Ramos (cell line): Measurements from ENCODE around the gene WFDC10A.
"Not testable (repeated sequence)": the region's sequence is repeated elsewhere in the genome, so short reads cannot be mapped to it uniquely, and the experiment has no call there.

ENCODE experiments used
- in situ Hi-C: fragments of 300-500 bp; cut with MboI; formaldehyde crosslinking; loops from one replicate; pipeline ENCODE4 v1.14.3; 2022; ENCODE audit warnings: low sequenced_read_pairs; ENCODE audit not compliant: unreplicated experiment

WFDC10A gene

DNA sequence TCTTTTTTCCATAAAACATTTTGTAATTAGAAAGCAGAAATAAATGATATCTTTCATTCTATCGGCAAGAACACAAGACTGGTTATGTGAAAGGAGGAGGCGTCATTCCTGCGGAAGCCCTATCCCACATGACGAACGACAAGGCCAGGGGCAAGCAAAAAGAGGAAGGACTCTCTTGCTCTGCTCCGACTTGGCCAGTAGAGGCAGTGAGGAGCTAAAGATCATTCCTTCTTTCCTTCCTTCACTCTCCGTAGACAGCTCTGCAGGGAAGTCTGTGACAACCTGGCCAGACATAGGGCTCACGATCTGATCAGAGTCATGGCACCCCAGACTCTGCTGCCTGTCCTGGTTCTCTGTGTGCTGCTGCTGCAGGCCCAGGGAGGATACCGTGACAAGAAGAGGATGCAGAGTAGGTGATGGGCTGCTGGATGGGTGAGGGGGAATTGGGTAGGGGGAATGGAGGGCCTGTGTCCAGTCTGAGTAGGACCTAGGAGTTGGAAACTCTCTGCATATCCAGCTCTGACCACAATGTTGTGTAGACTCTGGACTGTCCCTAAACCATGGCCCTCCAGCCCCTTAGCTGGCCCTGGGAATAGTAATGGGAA is at the start of gene WFDC10A:
Gene WFDC10A, plus strand, starts transcription at position 244 of the 605 bp plus-strand sequence. Its CDS starts 75 bp downstream, at position 319.
- in situ Hi-C loops: no loop called here

DNA sequence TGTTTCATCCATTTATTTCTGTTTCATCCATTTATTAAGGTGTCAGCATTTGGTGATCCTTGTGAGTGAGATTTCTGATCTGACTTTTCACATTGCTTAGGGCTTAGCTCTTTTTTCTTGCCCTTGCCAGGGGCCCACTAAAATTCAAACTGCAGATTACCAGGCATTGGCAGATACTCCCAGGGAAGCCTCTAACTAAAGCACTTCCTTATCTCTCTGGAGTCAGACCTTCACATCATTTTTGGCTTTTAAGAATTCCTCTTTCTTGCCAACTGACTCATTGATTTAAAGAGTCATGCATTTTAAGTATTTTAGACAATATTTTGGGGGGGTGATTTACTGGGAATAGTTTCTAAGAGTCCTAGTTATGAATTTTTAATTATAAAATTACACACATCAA is 47.8 kb upstream of the WFDC10A start:
- in situ Hi-C loops: no loop called here

DNA sequence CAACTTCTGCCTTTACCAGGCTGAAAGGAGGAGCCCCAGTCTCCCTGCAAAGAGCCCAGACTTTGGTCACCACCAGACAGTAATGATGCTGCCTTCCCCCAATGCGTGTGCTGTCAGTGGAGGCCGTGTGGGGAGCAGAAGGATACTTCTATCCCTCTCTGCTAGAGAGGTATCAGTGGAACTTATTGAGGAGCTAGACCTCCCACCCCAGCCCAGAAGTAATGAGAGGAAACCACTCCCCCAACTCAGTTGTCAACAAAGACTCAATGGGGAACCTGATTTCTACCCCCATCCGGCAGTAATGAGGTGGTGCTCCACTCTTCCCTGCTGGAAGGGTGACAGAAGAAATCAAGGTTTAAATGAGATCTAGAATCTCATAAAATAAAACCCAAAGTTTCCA is 46.0 kb upstream of the WFDC10A start:
- in situ Hi-C loops: no loop called here

DNA sequence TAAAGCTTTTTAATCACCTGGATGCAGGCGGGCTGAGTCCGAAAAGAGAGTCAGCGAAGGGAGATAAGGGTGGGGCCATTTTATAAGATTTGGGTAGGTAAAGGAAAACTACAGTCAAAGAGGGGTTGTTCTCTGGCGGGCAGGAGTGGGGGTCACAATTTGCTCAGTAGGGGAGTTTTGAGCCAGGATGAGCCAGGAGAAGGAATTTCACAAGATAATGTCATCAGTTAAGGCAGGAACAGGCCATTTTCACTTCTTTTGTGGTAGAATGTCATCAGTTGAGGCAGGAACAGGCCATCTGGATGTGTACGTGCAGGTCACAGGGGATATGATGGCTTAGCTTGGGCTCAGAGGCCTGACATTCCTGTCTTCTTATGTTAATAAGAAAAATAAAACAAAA is 45.2 kb upstream of the WFDC10A start:
- in situ Hi-C loops: not testable (repeated sequence)

DNA sequence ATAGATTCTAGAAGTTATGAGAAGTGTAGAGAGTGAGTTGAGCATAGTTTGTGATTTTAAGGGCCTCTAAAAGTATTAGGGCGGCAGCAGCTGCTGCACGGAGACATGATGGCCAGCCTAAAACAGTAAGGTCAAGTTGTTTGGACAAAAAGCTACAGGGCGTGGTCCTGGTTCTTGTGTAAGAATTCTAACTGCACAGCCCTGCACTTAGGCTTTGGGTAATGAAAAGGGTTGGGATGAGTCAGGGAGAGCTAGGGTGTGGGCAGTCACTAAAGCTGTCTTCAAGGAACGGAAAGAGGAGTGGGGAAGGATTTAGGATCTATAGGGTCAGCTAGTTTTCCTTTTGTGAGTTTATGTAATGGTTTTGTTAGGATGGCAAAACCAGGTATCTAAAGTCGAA is 43.6 kb upstream of the WFDC10A start:
- in situ Hi-C loops: not testable (repeated sequence)

DNA sequence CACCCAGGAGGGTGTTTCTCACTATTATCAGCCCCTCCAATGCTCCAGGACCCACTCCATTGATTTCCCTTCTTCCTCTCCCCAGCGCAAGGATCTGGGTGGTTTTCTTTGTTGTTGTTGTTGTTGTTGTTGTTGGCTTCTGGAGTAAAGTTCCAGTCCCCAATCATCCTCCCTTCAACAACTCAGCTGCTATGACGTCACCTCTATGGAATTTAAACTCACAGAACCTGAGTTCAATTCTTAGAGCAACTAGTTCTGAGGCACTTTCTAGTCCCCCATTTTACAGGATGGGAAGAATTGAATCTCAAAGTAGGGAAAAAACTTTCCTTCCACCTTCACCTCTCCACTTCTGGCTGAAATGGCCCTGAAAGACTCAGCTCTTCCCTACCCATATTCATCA is 40.7 kb upstream of the WFDC10A start:
- in situ Hi-C loops: no loop called here

DNA sequence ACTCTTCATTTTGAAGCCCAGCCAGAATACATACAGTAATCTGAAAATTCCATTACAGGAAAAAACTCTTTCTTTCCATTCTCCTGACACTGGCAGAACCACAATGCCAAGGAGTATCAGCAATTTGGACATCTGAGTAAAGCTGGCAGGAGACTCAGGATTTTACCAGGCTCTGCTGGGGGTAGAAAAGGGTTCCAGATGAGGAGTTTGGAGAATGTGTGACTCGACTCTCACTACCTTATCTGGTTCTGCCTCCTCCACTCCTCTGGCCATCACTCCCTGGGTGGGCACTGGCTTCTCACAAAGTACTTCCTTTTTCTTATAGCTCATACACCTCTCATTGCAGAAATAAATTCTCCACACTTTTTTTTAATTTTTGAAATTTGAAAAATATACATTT is 39.8 kb upstream of the WFDC10A start:
- in situ Hi-C loops: no loop called here

DNA sequence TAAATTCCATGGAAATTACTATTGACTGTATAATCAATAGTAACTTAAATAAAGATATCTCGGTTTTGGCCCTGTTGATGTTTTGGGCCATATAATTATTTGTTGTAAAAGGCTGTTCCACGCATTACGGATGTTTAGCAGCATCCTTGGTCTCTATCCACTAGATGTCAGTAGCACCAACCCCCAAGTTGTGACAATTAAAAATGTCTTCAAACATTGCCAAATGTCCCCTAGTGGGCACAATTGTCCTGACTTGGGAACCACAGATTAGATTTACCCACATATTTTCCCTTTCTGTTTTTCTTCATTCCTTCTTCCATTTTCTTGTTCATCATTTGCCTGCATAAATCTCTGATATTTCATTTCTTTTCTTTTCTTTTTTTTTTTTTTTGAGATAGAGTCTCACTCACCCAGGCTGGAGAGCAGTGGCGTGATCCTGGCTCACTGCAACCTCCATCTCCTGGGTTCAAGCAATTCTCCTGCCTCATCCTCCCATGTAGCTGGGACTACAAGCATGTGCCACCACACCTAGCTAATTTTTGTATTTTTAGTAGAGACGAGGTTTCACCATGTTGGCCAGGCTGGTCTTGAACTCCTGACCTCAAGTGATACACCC is 36.9 kb upstream of the WFDC10A start:
- in situ Hi-C loops: no loop called here

DNA sequence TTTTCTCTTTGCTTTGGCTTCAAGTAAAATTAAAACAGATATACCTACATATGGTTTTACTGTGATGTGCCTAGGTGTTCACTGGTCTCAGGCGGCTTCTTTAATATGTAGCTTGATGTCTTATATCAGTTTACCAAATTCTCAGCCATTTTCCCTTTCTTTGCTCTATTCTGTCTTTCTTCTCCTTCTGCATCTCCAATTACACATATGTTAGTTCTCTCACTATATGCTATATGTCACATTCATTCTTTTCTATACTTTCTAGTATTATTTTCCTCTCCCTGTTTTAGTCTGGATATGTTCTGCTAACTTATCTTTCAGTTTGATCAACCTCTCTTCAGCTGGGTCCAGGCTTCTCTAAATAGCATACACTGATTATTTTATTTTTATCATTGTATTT is 36.0 kb upstream of the WFDC10A start:
- in situ Hi-C loops: no loop called here

DNA sequence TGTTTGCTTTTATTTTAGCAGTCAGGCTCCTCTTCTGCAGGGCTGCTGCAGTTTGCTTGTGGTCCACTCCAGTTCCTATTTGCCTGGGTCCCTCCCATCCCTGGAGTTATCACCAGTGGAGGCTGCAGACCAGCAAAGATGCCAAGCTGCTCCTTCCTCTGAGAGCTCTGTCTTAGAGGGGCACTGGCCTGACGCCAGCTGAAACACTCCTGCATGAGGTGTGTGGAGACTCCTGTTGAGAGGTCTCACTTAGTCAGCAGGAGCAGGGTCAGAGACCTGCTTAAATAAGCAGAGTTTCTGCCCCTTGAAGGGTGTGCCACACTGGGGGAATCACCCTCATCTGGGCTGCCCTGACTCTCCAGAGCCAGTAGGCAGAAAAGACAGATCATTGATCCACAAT is 34.3 kb upstream of the WFDC10A start:
- in situ Hi-C loops: no loop called here

DNA sequence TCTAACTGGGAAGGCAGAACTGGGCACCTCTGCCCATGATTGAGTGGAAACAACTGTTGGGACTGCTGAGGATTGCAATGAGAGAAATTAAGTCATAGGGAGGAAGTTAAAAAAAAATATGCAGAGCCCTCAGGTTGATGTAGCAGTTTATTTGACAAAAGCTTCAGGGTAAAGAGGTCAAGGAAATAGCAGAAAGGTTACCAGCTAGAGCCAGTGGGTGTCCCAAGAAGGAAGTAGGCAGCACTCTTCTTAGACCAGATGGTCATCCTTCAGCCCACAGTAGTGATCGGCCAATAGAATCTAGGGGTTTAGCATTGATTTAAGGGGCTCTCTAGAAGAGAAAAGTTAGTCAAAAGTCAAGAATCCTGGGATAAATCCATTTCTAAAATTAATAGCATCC is 21.7 kb upstream of the WFDC10A start:
- in situ Hi-C loops: no loop called here

DNA sequence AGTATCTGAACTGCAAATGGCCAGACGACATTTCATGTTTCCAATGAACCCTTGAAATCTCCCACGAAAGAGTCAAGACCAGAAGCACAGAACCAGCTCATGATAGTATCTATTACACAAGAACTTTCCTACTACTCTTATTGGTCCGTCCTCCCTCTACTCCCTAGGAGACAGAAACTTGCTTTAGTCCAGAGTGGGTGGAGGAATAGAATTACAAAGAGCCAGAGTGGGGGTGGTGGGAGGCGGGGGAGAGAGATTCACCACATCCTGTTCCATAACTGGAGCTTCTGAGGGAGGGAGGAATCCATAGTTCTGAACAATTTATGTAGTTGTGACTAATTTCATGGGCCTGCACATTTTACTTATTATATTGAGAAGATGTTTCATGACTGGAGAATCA is 18.5 kb upstream of the WFDC10A start:
- in situ Hi-C loops: no loop called here

DNA sequence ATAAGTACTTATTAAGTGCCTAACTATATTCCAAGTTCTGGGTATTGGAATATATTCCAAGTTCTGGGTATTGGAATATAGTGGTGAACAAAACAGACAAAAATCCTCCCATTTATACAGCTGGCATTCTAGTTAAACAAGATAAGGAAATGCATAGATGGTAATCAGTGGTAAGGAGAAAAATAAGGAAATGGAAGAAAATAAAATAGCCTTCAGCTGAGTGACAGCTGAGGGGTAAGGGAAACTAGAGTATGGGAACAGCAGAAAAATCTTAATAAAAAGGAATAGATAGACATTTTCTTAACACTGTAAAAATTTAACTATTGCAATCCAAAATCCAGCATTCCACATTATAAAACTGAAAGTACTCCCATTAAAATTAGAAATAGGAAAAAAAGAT is 17.2 kb upstream of the WFDC10A start:
- in situ Hi-C loops: no loop called here

DNA sequence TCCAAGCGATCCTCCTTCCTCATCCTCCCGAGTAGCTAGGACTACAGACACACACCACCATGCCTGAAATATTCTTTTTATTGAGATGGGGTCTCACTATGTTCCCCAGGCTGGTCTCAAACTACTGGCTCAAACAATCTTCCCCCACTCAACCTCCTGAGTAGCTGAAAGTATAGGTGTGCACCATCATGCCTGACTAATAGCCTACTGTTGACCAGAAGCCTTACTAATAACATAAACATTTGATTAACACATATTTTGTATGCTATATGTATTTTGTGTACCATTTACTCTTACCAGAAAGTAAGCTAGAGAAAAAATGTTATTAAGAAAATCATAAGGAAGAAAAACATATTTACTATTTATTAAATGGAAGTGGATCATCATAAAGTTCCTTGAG is 11.9 kb upstream of the WFDC10A start:
- in situ Hi-C loops: no loop called here

DNA sequence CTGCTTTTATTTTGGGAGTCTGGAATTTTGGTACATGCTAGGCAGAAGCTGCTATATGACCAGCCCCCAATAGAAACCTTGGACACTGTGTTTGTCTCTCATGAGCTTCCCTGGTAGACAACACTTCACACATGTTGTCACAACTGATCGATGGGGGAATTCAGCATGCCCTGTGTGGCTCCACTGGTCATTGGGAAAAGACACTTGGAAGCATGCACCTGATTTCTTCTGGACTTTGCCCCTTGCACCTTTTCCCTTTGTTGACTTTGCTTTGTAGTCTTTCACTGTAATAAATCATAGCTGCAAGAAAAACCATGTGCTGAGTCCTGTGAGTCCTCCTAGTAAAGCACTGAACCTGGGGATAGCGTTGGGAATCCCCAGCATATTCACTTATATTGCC is 7.9 kb upstream of the WFDC10A start:
- in situ Hi-C loops: no loop called here

DNA sequence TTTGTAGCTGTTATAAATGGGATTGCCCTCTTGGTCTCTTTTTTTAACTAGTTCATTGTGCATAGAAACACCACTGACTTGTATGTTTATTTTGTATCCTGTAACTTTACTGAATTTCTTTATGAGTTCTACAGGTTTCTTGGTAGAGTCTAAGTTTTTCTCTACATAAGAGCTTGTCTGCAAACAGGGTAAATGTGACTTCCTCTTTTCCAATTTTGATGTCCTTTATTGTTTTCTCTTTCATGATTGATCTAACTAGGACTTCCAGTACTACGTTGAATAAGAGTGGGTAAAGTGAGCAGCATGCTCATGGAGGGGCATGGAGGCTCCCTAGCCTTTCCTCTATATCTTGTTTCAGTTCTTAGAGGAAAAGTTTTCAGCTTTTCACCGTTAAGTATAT is 3.0 kb upstream of the WFDC10A start:
- in situ Hi-C loops: no loop called here

DNA sequence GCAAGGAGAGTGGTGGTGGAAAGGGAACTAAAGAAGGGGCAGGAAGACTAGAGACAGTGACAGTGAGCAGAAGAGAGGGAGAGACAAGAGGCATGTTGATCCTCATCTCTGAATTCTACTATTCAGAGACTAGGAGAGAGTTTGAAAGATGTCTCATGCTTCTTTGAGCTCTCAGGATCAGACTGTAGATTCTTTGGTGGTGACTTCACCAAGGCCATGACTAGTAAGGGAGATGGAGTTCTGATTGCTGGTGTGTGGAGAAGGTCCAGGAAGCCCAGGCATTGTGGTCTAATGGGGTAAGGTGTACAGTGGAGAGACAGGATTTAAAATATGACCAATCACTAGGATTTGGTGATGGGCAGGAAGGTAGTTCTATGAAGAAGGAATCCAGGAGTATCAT is 832 bp downstream of the WFDC10A start:
- in situ Hi-C loops: no loop called here

DNA sequence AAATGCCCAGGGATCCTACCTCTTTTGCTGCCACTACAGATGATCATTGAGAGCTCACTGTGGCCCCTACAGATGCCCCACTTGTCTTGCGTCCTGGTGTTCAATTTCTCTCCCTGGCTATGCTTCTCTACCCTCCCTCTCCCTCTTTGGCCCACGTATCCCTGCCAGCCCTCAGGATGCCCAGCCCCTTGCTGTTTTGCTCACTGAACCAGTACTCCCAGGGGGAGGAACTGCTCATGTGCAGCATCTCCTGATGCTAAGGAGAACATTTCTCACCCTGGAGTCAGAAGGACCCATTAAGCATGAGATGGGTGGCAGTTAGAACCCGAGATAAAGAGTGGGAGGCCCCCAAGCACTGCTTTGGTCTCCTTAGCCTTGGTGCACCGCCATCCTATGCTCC is 1.6 kb downstream of the WFDC10A start, which contains the start of gene WFDC9:
Gene WFDC9, minus strand, starts transcription at position 101 of the 400 bp plus-strand sequence. CDS start 21,103 bp downstream, outside the sequence.
- in situ Hi-C loops: no loop called here

DNA sequence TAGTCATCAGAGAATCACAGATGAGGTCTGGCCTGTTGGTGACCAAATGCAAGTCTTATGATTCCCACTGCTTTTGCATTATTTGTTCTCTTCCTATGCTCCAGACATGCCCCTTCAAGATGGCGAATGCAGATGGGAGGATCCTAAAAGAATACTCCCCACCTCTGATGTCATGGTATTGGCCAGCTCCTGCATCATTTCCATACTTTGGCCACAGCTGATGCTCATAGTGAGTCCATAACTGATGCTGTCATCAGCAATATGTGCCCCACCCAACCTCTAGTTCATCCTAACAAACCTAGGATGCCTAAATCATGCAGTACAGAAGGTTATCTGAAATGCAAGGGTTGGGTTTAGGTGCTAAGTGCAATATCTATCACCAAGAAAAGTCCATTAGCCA is 7.0 kb downstream of the WFDC10A start:
- in situ Hi-C loops: no loop called here

DNA sequence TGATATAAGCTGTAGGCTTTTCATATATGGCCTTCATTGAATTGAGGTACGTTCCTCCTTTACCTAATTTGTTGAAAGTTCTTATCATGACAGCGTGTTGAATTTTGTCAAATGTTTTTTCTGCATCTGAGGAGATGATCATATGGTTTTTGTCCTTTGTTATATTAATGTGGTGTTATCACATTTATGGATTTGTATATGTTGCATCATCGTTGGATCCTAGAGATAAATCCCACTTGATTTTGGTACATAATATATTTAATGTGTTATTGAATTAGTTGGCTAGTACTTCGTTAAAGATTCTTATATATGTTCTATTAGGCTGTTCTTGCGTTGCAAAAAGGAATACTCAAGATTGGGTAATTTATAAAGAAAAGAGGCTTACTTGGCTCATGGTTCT is 10.1 kb downstream of the WFDC10A start:
- in situ Hi-C loops: no loop called here

DNA sequence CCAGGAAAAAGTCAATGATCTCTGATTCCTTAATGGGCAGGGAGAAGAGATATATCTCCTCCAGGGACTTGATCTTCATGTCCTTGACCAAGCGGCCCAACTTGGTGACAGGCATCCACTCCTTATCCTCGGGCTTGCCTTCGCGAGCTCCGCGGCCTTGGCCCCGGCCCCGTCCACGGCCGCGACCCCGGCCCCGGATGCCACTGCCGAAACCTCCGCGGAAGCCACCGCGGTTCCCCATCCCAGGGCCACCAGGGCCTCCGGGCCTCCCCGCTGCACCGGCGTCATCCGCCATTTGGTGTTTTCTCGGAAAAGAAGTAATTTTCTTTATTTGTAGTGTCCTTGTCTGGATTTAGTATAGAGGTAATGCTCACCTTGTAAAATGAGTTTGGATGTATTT is 11.5 kb downstream of the WFDC10A start:
- in situ Hi-C loops: not testable (repeated sequence)

DNA sequence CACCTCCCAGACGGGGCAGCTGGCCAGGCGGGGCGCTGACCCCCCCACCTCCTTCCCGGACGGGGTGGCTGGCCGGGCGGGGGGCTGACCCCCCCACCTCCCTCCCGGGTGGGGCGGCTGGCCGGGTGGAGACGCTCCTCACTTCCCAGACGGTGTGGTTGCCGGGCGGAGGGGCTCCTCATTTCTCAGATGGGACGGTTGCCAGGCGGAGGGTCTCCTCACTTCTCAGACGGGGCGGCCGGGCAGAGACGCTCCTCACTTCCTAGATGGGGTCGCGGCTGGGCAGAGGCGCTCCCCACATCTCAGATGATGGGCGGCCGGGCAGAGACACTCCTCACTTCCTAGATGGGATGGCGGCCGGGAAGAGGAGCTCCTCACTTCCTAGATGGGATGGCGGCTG is 16.3 kb downstream of the WFDC10A start:
- in situ Hi-C loops: not testable (repeated sequence)
